Measurements from ENCODE around the gene NR1D1.

- TF ChIP-seq EZH2 (optimal IDR thresholded peaks at IDR 0.05; ENCODE audit: low read depth, low read length) (no peak), CTCF (IDR thresholded peaks at IDR 0.05; ENCODE audit: low read length) (no peak), EZH2phosphoT487 (IDR thresholded peaks at IDR 0.05; ENCODE audit: low read length) (no peak)
Measured at GRCh38 chr17:40115101-40115436, 14.7 kb upstream of the NR1D1 start.

Data from MM.1S (cell line).